Esophagus muscularis mucosa (tissue), 4 donors: ENCODE measurements around the gene SLC5A1. TPM values are rescaled to one million over a fixed set of nuclear protein-coding genes. Genes with fewer than 3 reads are reported as not detected.
"Not testable (repeated sequence)": the region's sequence is repeated elsewhere in the genome, so short reads cannot be mapped to it uniquely, and the experiment has no call there.

Experiments used
- DNase-seq: peaks from one replicate; pipeline ENCODE4 v3.0.0-alpha.2; 2017; ENCODE audit errors: extremely low spot score
- H3K27ac ChIP-seq, 4 donors: fragments of 200-600 bp; sonication (generic); replicated peaks in 1 of 4; 1 replicate in 3 of 4; 2 replicates in 1 of 4; pipeline ENCODE4 v1.5.1; 2016 to 2019; ENCODE audit warnings: mild to moderate bottlenecking in 1 of 4
- H3K27me3 ChIP-seq, 4 donors: fragments of 200-600 bp; sonication (generic); one replicate each; pipeline versions ENCODE4 v1.5.1 to v1.6.0; 2016 to 2019
- H3K36me3 ChIP-seq, 4 donors: fragments of 200-600 bp; sonication (generic); one replicate each; pipeline ENCODE4 v1.5.1; 2016 to 2019
- H3K4me1 ChIP-seq, 4 donors: fragments of 200-600 bp; sonication (generic); one replicate each; pipeline ENCODE4 v1.5.1; 2016 to 2019
- H3K4me3 ChIP-seq, 4 donors: fragments of 200-600 bp; sonication (generic); 1 replicate in 2 of 4; 2 replicates in 2 of 4; pipeline ENCODE4 v1.5.1; 2016 to 2019; ENCODE audit warnings: mild to moderate bottlenecking in 4 of 4, moderate library complexity in 1 of 4
- H3K9me3 ChIP-seq, 4 donors: fragments of 200-600 bp; sonication (generic); 1 replicate in 3 of 4; 2 replicates in 1 of 4; pipeline ENCODE4 v1.5.1; 2016 to 2019
- EP300 ChIP-seq: sonication (generic); formaldehyde crosslinking; IDR thresholded peaks from one replicate; pipeline ENCODE4 v1.6.1; 2017; ENCODE audit warnings: antibody characterized with exemption
- POLR2A ChIP-seq: fragments of 450-650 bp; IDR thresholded peaks from one replicate; pipeline ENCODE4 v1.6.1; 2017; ENCODE audit warnings: antibody characterized with exemption, moderate library complexity, mild to moderate bottlenecking, low read depth
- POLR2AphosphoS5 ChIP-seq, 2 donors: sonication (generic); formaldehyde crosslinking; IDR thresholded peaks; one replicate each; pipeline ENCODE4 v1.6.1; 2017; ENCODE audit warnings: antibody characterized with exemption in 2 of 2
- WGBS: methylation state at CpG from one replicate; pipeline ENCODE4 v1.1.5; 2018; 5-methylcytosine and 5-hydroxymethylcytosine counted together
- intact Hi-C: fragments of 100-400 bp; cut with DNase I; formaldehyde crosslinking; loops from one replicate; pipeline ENCODE4 v1.15.1; 2023
- total RNA-seq, 4 donors: library from RNA; depleted of rRNA; stranded (reverse); fragments of >200 nt; gene quantifications; one replicate each; pipeline versions ENCODE4 v1.1.0 to v1.2.1, GENCODE V29; 2016
- TF ChIP-seq, protein P1 (sequence below), 3 experiments: fragments of 200-600 bp in 2 of 3; fragments of 450-650 bp in 1 of 3; sonication (generic) in 2 of 3; IDR thresholded peaks; one replicate each; pipeline ENCODE4 v1.5.1; 2017 to 2019; ENCODE audit warnings: antibody characterized with exemption in 3 of 3, mild to moderate bottlenecking in 2 of 3, moderate library complexity in 1 of 3

Gene SLC5A1
- total RNA-seq, 4 donors from 2014 or later: 0.11 TPM; not detected in 3

DNA sequence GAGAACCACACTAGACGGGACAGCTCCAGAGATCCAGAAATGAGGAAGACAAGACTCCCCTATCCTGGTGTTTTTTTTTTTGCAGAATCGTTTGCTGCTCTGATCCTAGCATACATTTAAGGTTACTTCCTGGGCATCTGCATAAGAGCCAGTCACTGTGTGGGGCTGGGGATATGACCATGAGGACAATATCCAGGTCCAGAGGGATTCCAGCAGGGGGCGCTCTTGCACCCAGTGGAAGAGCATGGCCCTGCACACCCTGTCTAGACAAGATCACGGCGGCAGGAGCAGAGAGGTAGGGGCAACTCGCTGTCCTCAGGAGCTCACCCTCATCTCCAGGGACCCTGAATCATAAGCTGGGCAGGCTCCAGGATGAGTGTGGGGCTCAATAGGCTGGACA, 97.6 kb downstream of the SLC5A1 start:
- H3K27me3 ChIP-seq: peaks cover 0 to 16% (median 0%) of the 10 kb centered on the region in 4 donors
- H3K9me3 ChIP-seq, H3K27ac ChIP-seq, DNase-seq, H3K4me3 ChIP-seq, H3K4me1 ChIP-seq, H3K36me3 ChIP-seq, intact Hi-C loops: not testable (repeated sequence)
- TF ChIP-seq, protein P1, sequence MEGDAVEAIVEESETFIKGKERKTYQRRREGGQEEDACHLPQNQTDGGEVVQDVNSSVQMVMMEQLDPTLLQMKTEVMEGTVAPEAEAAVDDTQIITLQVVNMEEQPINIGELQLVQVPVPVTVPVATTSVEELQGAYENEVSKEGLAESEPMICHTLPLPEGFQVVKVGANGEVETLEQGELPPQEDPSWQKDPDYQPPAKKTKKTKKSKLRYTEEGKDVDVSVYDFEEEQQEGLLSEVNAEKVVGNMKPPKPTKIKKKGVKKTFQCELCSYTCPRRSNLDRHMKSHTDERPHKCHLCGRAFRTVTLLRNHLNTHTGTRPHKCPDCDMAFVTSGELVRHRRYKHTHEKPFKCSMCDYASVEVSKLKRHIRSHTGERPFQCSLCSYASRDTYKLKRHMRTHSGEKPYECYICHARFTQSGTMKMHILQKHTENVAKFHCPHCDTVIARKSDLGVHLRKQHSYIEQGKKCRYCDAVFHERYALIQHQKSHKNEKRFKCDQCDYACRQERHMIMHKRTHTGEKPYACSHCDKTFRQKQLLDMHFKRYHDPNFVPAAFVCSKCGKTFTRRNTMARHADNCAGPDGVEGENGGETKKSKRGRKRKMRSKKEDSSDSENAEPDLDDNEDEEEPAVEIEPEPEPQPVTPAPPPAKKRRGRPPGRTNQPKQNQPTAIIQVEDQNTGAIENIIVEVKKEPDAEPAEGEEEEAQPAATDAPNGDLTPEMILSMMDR (IDR thresholded peaks at IDR 0.05): peak in 1 of 3 experiments; percentile 12
- WGBS: 43% methylated on average over 2 of the region's 6 CpGs

DNA sequence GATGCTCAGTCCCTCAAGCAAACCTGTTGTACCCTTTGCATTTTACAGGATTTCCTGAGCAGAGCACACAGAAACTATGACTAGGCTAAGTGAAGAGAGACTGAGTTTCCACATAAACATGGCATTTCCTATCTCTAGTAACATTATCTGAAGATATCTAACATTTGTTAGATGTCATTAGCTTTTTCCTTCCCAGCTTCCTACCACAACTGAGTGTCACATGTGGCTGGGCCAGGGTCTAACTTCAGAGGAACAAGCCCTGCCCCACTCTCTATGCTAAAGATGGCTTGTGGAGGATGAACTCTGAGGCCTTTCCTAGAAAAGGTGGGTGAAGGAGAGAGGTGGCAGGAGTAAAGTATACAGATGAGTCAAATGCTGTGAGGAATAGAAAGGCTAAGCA, 99.5 kb downstream of the SLC5A1 start:
- H3K27ac ChIP-seq: no peak overlapping the region
- intact Hi-C loops: no loop called here
- no peak overlapping the region for H3K4me3 ChIP-seq
- TF ChIP-seq, protein P1 (IDR thresholded peaks at IDR 0.05): no peak
- TF ChIP-seq POLR2AphosphoS5 (IDR thresholded peaks at IDR 0.05) (no peak), EP300 (no peak), POLR2A (no peak)
- H3K9me3 ChIP-seq: no peaks in the 10 kb centered on the region
- H3K27me3 ChIP-seq: peaks cover 0 to 8% (median 0%) of the 10 kb centered on the region in 4 donors
- no peaks in the 10 kb centered on the region for H3K4me1 ChIP-seq
- no peaks in the 10 kb centered on the region for H3K36me3 ChIP-seq
- DNase-seq: peak; percentile 39

DNA sequence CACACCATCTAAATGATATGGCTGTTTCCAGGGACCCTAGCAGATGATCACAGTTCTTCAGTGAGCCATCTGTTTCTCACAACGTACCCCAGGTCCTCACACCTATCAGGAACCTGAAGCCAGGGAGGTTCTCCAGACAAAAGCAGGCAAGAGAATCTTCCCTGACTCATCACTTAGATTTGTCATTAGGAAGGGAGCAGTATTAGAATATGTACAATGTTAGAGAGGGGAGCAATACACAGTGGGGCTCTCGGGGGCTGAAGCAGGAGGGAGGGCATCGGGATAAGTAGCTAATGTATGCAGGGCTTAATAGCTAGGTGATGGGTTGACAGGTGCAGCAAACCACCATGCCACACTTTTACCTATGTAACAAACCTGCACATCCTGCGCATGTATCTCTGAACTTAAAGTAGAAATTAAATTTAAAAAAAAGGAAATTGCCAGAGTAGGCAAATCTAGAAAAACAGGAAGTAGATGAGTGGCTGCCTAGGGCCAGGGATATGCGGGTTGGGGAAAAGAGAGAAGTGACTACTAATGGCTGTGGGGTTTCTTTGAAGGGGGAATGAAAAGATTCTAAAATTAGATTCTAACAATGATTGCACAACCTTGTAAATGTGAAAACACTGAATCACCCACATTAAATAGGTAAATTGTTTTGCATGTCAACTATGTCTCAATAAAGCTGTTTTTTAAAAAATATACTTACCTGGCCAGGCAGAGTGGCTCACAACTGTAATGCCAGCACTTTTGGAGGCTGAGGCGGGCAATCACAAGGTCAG, 101.6 kb downstream of the SLC5A1 start:
- Histone ChIP-seq H3K27me3 (no peaks in the 10 kb centered on the region), H3K9me3 (no peaks in the 10 kb centered on the region), H3K4me3 (no peak overlapping the region), H3K4me1 (no peaks in the 10 kb centered on the region), H3K36me3 (no peaks in the 10 kb centered on the region), H3K27ac (no peak overlapping the region)
- TF ChIP-seq POLR2AphosphoS5 (IDR thresholded peaks at IDR 0.05) (no peak), POLR2A (no peak)
- intact Hi-C loops: no loop called here
- peak; percentile 77 for DNase-seq
- WGBS: 79% methylated on average over 6 of the region's 6 CpGs

DNA sequence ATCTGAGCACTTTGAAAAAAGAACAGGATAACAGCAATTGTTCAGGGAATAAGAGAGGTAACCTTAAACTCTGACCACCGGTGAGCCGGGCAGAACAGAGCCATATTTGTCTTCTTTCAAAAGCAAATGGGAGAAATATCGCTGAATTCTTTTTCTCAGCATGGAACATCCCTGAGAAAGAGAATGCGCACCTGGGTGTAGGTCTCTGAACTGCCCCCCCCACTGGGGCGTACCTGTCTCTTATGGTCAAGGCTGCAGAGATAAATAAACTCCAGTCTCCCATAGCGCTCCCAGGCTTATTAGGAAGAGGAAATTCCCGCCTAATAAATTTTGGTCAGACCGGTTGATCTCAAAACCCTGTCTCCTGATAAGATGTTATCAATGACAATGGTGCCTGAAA, 104.1 kb downstream of the SLC5A1 start:
- H3K4me3 ChIP-seq, H3K4me1 ChIP-seq, H3K27me3 ChIP-seq, H3K9me3 ChIP-seq, DNase-seq, intact Hi-C loops, H3K36me3 ChIP-seq, H3K27ac ChIP-seq: not testable (repeated sequence)
- 89% methylated on average over 8 of the region's 8 CpGs for WGBS

DNA sequence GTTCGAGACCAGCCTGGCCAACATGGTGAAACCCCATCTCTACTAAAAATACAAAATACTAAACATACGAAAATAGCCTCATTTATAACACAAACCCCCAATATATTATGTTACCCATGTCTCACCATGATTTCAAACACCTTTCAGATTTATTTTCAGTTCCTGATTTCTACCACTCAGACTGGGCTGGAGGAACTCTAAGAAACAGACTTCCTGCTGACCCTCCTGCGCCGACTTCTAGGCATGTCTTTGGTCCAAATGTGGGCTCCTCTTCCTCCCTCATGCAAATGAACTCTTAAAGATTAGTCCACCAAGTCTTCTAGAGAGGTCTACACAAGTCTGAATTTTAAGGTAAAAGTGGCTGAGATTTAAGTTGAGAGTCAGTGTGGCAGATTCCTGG, 105.3 kb downstream of the SLC5A1 start:
- 83% methylated on average over 4 of the region's 4 CpGs for WGBS
- DNase-seq: peak; percentile 47
- H3K27ac ChIP-seq, H3K9me3 ChIP-seq, H3K27me3 ChIP-seq, H3K36me3 ChIP-seq, H3K4me3 ChIP-seq, intact Hi-C loops, H3K4me1 ChIP-seq: not testable (repeated sequence)

DNA sequence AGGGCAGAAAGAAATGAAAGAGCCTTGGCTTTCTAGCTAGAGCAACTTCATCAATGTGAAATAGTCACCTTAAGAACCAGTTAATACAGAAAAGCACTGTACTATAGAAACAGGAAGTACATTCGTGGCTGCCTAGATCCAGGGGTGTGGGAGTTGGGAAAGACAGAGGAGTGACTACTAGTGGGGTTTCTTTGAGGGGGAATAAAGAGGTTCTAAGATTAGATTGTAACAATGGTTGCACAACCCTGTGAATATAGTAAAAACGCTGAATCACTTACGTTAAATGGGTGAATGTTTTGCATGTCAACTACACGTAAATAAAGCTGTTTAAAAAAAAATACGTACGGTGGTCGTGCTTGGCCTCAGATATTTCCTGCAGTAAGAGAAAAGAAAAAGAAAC, 107.6 kb downstream of the SLC5A1 start:
- H3K36me3 ChIP-seq, intact Hi-C loops, H3K4me3 ChIP-seq, H3K27ac ChIP-seq, H3K9me3 ChIP-seq, DNase-seq, H3K27me3 ChIP-seq, H3K4me1 ChIP-seq: not testable (repeated sequence)
- WGBS: 68% methylated on average over 7 of the region's 7 CpGs

DNA sequence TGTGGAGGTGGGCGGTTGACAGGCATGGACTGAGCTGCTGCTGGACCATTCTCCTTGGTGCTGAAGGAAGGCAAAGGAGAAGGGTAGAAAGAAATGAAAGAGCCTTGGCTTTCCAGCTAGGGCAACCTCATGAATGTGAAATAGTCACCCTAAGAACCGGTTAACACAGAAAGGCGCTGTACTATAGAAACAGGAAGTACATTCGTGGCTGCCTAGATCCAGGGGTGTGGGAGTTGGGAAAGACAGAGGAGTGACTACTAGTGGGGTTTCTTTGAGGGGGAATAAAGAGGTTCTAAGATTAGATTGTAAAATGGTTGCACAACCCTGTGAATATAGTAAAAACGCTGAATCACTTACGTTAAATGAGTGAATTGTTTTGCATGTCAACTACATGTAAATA, 108.6 kb downstream of the SLC5A1 start:
- H3K27ac ChIP-seq, H3K27me3 ChIP-seq, H3K9me3 ChIP-seq, H3K36me3 ChIP-seq, H3K4me3 ChIP-seq, DNase-seq, intact Hi-C loops, H3K4me1 ChIP-seq: not testable (repeated sequence)
- 60% methylated on average over 6 of the region's 6 CpGs for WGBS

DNA sequence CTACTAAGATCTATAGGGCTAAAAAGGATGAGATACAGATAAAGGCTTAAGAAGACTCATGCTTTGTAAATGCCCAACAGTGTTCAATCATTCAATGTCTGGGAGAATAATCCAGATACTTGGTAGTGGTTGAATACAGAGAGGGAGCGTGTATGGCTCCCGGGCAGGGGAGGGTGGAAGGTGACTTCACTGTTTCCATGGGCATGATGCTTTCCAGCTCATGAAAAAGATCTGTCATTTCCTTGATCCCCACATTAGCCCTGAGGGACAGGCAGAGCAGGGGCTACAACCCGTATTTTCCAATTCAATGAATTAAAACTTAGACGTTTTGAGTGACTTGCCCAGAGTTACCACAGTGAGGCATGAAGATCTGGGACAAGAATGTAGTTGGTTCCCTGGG, 111.7 kb downstream of the SLC5A1 start:
- peaks cover 0 to 15% (median 2%) of the 10 kb centered on the region in 4 donors for H3K27me3 ChIP-seq
- H3K4me1 ChIP-seq, intact Hi-C loops, H3K36me3 ChIP-seq, H3K9me3 ChIP-seq, H3K27ac ChIP-seq, H3K4me3 ChIP-seq: not testable (repeated sequence)
- WGBS: 72% methylated on average over 4 of the region's 4 CpGs
- DNase-seq: peak; percentile 53

DNA sequence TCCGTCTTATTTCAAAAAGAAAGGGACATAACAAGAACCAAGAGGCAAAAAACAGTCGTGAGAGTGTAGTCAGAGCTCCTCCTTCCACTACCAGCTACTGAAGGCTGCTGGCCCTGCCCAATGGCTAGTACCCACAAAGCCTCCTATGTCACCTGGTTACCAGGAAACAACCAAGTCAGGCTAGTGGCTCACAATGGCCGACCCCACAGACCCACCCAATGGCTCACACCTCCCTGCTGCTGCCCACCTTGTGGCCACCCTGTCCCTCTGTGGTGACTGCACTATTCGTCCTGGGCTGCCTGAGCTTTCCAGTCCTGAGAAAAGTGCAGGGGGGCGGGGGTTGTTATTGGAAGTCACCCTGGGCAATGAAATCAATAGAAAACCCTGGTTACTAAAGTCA, 114.6 kb downstream of the SLC5A1 start:
- H3K4me1 ChIP-seq, H3K27ac ChIP-seq, DNase-seq, H3K36me3 ChIP-seq, intact Hi-C loops, H3K4me3 ChIP-seq, H3K9me3 ChIP-seq: not testable (repeated sequence)
- 82% methylated on average over 5 of the region's 5 CpGs for WGBS
- H3K27me3 ChIP-seq: peaks cover 0 to 33% (median 2%) of the 10 kb centered on the region in 4 donors
